Colonic mucosa (tissue), 4 donors: ENCODE results near the gene KIAA0408. TPM values are rescaled to one million over a fixed set of nuclear protein-coding genes. Genes with fewer than 3 reads are reported as not detected.

Source experiments
- DNase-seq: peaks from one replicate; pipeline ENCODE4 v3.0.0-alpha.2; 2020
- H3K27ac ChIP-seq: fragments of 200-600 bp; one replicate; pipeline ENCODE4 v1.8.0; 2021
- H3K27me3 ChIP-seq: fragments of 200-600 bp; one replicate; pipeline ENCODE4 v1.8.0; 2021
- H3K36me3 ChIP-seq: fragments of 200-600 bp; one replicate; pipeline ENCODE4 v1.8.0; 2021
- H3K4me1 ChIP-seq: fragments of 200-600 bp; one replicate; pipeline ENCODE4 v1.8.0; 2021; ENCODE audit warnings: mild to moderate bottlenecking
- H3K4me3 ChIP-seq: fragments of 200-600 bp; one replicate; pipeline ENCODE4 v1.8.0; 2021
- H3K9ac ChIP-seq, 2 donors: one replicate each; pipeline ENCODE4 v1.7.0; 2013; ENCODE audit warnings: control low read depth in 2 of 2, low read depth in 2 of 2, low read length in 2 of 2
- H3K9me3 ChIP-seq: fragments of 200-600 bp; one replicate; pipeline ENCODE4 v1.8.0; 2021
- CTCF ChIP-seq: fragments of 200-600 bp; IDR thresholded peaks from one replicate; pipeline ENCODE4 v1.8.0; 2022; ENCODE audit warnings: antibody characterized with exemption, mild to moderate bottlenecking
- intact Hi-C: fragments of 100-400 bp; cut with DNase I; formaldehyde crosslinking; loops from one replicate; pipeline ENCODE4 v1.14.1; 2022
- total RNA-seq, 2 donors: library from RNA; stranded (reverse); fragmentation: NEBNext Ultra II Directional in 1 of 2; extraction: Animal tissue kit (Norgen Biotek cat#: 25700) in 1 of 2; gene quantifications; one replicate each; pipeline ENCODE4 v1.2.1, GENCODE V29; 2021
- donor health status: healthy.
- donor health status: DM: no; HTN: no; CAD: no.
- donor health status: DM: no; HTN: no; CAD: no.

KIAA0408 gene
- total RNA-seq, 2 donors from 2014 or later, result 1.6 to 2.7 TPM

GRCh38 chr6:127458222-127458621, 967 bp downstream of the KIAA0408 start:
- Histone ChIP-seq H3K4me3 (no peak overlapping the region), H3K27ac (no peak overlapping the region)
- intact Hi-C loops, result no loop called here

DNA sequence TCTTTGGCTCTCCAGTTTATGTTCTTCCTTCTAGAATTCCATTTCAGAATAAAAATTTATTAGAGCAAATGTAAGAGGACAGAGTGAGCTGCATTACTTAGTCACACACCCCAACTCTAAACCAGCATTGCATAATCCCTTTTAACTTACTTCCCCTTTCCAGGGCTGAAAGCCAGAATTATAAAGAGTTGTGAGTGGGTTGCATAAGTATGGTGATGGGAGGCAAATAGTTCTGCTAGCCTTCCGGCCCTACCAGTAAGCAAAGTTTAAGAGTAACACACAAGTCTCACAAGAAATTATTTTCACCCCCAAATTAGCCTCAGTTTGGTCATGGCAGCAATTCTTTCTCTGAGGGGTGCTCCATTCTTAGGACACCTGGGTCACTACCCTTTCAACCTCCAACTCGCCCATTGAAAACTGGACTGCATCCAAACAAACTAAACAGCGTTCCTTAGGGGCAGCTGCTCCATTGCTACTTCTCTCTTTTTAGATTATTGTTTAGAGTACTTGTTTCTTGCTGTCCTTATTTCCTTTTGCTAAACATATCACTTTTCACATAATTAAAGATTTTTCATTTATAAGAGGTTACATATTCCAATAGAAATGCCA, 1.6 kb downstream of the KIAA0408 start:
- no peaks in the 10 kb centered on the region for H3K4me1 ChIP-seq
- intact Hi-C loops, result no loop called here
- H3K4me3 ChIP-seq, result no peak overlapping the region
- H3K27ac ChIP-seq, result no peak overlapping the region
- no peak for DNase-seq
- H3K27me3 ChIP-seq, result no peaks in the 10 kb centered on the region
- no peaks in the 10 kb centered on the region for H3K36me3 ChIP-seq
- no peak overlapping the region for H3K9ac ChIP-seq
- TF ChIP-seq CTCF, result no peak
- no peaks in the 10 kb centered on the region for H3K9me3 ChIP-seq

More at GRCh38 chr6:127458222-127458621, 967 bp downstream of the KIAA0408 start:
- no peaks in the 10 kb centered on the region for H3K4me1 ChIP-seq
- DNase-seq, result no peak
- no peaks in the 10 kb centered on the region for H3K36me3 ChIP-seq
- no peak for TF ChIP-seq CTCF
- H3K9ac ChIP-seq, result no peak overlapping the region
- H3K9me3 ChIP-seq, result no peaks in the 10 kb centered on the region
- H3K27me3 ChIP-seq, result no peaks in the 10 kb centered on the region

GRCh38 chr6:127456465-127456864, 2.7 kb downstream of the KIAA0408 start:
- Histone ChIP-seq H3K27ac (no peak overlapping the region), H3K36me3 (no peaks in the 10 kb centered on the region), H3K27me3 (no peaks in the 10 kb centered on the region), H3K4me1 (no peaks in the 10 kb centered on the region), H3K9ac (no peak overlapping the region), H3K4me3 (no peak overlapping the region), H3K9me3 (no peaks in the 10 kb centered on the region)
- intact Hi-C loops, result no loop called here
- no peak for DNase-seq
- TF ChIP-seq CTCF, result no peak

GRCh38 chr6:127453845-127454619, 5.2 kb downstream of the KIAA0408 start:
- H3K27ac ChIP-seq, result no peak overlapping the region
- no peak for DNase-seq
- H3K4me1 ChIP-seq, result no peaks in the 10 kb centered on the region

GRCh38 chr6:127452803-127453202, 6.4 kb downstream of the KIAA0408 start:
- no peaks in the 10 kb centered on the region for H3K9me3 ChIP-seq
- H3K4me1 ChIP-seq, result no peaks in the 10 kb centered on the region
- no peak for TF ChIP-seq CTCF
- H3K27ac ChIP-seq, result no peak overlapping the region
- H3K36me3 ChIP-seq, result no peaks in the 10 kb centered on the region
- no peaks in the 10 kb centered on the region for H3K27me3 ChIP-seq
- H3K4me3 ChIP-seq, result no peak overlapping the region
- DNase-seq, result no peak
- intact Hi-C loops, result no loop called here
- H3K9ac ChIP-seq, result no peak overlapping the region

More at GRCh38 chr6:127453845-127454619, 5.2 kb downstream of the KIAA0408 start:
- H3K27me3 ChIP-seq, result no peaks in the 10 kb centered on the region
- TF ChIP-seq CTCF, result no peak
- no peaks in the 10 kb centered on the region for H3K36me3 ChIP-seq
- no peak overlapping the region for H3K9ac ChIP-seq
- H3K4me3 ChIP-seq, result no peak overlapping the region
- intact Hi-C loops, result no loop called here
- no peaks in the 10 kb centered on the region for H3K9me3 ChIP-seq
